GM19438 (cell line): ENCODE measurements around the gene MEA1.
A peak's percentile ranks its signal among the peaks of the same experiment; 100 is the strongest.
"Not testable (repeated sequence)": the region's sequence is repeated elsewhere in the genome, so short reads cannot be mapped to it uniquely, and the experiment has no call there.

Source experiments
- ATAC-seq: cut with Tn5 transposase; IDR thresholded peaks from one replicate; pipeline ENCODE4 v1.9.1; 2021; ENCODE audit warnings: low read depth; ENCODE audit not compliant: unreplicated experiment

Gene MEA1

GRCh38 chr6:43013843-43014433 lies at the start of gene MEA1, which contains the start of gene KLHDC3:
MEA1 (minus strand) TSS chr6:43013946; CDS start chr6:43013813, 133 bp downstream.
KLHDC3 (plus strand) TSS chr6:43014249; CDS start chr6:43017193, 2,944 bp downstream.
- peak; percentile 93 for ATAC-seq

GRCh38 chr6:43062818-43063217 lies 49.1 kb upstream of the MEA1 start:
- no peak for ATAC-seq

DNA sequence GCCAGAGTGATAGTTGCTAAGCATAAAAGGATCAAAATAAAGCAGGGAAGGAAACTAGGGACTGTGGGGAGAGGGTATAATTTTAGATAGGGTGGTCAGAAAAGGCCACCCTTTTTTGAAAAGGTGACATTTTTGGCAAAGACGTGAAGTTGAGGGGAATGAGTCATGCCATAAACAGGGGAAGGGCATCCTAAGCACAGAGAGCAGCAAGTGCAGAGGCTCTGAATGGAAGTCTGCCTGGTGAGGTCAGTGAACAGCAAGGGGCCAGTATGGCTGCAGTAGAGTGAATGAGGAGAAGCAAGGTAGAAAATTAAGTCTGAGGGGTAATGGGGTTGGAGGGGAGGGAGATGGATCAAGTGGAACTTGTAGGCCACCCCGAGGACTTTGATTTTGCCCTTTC lies 48.1 kb upstream of the MEA1 start:
- no peak for ATAC-seq

DNA sequence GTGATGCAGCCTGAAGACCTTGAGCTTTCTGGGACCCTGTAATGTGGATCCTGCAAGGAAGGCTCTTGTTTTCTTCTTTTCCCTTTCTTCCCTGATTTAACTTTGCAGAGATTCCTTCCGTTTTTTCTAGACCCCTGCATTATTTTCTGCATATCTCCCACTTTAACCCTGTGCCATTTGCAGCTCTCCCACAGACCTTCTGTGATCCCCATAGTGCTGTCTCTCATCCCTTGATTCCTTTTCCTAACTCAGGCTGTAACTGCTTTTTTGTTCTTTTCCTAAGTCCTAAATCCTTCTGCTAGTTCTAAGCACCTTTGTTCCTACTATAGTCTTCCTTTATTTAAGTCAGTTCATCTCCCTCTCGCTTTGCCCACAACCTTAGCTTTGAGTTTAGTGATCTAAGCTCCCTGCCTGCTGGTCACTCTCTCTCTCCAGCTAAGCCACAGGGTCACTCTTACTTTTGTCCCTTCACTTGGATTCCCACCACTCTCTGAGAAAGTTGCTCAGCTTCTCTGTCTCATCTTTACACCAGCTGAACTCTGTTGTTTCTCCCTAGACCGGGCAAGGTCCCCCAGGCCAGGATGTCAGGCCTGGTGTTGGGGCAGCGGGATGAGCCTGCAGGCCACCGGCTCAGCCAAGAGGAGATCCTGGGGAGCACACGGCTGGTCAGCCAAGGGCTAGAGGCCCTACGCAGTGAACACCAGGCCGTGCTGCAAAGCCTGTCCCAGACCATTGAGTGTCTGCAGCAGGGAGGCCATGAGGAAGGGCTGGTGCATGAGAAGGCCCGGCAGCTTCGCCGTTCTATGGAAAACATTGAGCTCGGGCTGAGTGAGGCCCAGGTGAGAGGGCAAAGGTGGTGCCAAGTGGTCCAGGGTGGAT lies 47.2 kb upstream of the MEA1 start:
- ATAC-seq: no peak

DNA sequence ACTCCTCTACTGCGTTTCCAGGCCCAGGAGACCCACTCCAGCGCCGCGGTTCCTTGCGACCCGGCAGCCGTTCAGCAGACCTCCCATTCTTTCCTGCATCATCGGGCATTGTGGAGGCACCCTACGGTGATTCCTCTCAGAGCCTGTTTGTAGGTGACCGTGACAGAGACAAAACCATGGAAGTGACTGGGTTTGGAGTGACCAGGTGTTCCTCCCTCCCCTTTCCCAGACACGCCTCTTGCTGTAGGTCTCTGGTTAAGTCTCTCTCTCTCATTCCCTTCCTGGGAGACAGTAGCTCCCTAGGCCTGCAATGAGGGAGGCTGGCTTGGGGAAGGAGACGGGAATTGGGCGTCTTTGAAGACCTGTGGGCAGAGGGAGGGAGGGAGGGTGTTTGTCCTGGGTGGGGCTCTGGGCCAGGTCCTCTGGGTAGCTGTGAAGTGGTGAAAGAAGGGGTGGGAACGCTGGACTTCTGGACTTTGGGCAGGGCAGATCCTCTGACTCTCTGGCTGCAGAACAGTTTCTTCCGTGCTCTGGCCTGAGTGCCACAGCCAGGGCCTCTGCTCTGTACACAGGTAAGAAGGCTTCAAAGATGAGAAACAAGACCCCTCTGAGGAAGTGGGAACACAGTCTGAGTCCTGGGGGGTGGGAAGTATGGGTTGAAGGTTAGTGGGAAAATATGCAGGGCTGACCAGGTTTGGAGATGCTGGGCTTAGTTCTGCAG lies 46.4 kb upstream of the MEA1 start:
- ATAC-seq: no peak

GRCh38 chr6:43059168-43060033 lies 45.7 kb upstream of the MEA1 start, which contains the start of the genes KLC4 and MRPL2:
KLC4 (plus strand) TSS chr6:43059631; CDS start chr6:43061336, 1,705 bp downstream.
MRPL2 (minus strand) TSS chr6:43059434; CDS start chr6:43059381, 53 bp downstream.
- ATAC-seq: peak; percentile 89

DNA sequence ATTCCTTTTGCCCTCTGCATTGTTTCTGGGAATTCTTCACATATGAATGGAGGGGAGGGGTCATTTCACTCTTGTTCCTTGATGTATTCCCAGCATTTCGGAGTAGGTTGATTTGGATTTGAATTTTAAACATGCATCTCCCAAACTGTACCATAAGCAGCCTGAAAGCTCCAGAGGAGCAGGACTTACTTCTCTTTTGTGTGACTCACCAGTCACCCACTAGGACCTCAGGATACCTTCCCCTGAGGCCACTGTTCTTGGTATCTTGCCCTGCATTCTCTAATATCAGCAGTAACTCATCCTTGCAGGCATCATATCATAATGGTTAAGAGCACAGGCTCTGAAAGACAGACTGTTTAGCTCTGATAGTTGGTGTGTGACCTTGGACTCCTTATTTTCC lies 44.8 kb upstream of the MEA1 start:
- no peak for ATAC-seq

DNA sequence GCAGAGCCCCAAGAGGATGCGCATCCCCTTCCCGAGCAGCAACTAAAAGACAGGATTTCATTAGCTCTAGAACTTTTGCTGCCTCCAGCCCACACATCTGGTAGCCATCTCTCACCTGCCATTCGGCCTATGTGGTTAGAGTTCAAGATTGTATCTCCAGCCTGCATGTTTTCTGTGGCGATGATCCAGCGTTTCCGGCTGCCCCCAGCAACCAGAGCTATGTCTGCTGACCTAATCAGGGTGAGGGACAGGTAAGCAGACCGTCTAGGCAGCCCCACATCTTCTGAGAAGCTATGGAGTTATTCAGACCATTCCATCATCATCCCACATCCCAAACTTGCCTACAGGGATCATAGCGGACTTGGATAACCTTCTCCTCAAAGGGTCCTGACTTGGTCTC lies 42.2 kb upstream of the MEA1 start:
- ATAC-seq: no peak

- no peak for ATAC-seq
These were observed 40.6 kb upstream of the MEA1 start for GRCh38 chr6:43054206-43054943.

DNA sequence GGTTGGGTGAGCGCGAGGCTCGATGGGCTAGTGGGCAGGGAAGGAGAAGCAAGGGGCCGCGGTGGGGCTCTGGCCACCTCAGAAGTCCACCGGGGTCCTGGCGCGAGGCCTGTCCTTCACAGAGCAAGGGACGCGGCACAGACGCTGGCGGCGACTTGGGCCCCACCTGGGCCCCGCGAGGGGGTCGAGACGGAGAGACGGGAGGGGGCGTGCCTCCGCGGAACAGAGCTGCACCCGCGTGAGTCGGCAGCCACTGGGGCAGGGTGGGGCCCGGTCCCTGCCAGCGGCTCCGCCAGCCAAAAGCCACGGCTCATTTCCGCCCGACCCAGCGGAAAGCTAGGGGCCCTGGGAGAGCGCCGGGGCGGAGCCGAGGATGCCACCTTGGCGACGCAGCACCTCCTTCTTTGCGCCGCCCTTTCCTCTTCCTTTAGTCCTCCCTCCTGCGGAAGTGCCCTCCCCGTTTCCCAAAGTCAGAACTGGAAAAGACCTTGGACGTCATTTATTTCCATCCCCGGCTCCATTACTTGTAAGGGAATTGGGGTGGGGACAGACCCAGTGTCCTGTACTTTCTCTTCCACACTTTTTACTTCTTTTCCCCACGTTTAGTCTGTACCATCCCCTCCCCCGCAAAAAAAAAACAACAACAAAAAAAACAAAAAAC lies 39.9 kb upstream of the MEA1 start, which contains the start of gene CUL7:
TSS of gene CUL7 (minus strand) at position 307 of the 661 bp plus-strand sequence. CDS start 1,063 bp downstream, outside the sequence.
- ATAC-seq: peak; percentile 87

DNA sequence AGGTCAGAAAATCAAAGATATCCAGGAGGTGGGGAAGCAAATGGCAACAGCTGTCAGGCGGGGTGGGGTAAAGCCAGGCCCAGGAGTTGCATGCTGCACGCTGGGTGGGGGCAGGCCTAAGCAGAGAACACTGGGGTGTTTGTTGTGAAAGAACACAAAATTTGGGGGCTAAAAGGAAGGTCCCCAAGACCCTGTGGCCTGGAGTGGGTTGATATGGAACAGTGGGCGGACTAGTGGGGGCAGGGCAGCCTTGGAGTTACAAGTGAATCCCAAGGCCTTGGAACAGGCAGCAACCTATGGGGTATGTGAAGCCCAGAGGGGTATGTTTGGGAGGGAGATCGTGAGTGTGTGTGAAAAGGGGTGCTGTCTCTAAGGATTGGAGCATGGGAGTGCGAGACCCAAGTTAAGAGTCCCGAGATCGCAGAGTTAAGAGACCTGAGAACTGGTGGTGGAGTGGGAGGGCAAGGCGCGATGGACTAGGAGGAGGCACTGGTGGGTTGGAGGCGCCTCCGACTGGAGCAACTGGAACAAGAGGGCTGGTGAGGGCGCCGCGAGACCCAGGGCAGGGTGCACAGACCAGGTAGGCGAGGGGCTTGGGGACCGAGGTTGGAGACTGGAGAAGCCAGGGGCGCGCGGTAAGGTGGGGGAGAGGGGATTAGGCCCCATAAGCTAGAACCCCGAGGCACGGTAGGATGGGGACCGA lies 39.2 kb upstream of the MEA1 start:
- peak; percentile 34 for ATAC-seq

DNA sequence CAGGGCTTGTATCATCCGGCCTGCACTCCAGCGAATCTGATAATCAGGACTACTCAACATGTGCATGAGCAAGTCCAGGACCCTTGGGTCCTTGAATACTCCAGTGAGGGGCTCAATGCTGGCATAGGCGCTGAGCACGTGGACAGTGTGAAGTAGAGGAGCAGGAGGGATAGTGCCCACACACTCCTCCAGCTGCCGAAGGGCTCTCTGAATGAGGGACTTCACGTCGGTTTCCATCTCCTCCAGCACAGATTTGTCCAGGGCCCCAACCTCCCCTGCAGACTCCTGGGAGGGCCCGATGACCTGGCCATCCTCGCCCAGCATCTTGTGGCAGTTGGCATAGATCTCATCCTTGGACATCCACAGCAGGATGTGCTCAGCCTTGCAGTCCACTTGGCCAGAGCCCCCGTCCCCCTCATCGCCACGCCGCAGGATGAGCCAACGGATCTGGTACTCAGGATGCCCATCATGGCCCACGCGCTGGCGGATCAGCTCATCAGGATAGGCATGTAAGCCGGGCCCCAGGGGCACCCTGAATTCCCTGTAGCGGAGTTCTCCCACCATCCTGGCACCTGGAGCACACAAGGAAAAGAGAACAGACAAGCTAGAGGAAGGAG lies 38.6 kb upstream of the MEA1 start:
- ATAC-seq: no peak

- ATAC-seq: no peak
These were observed 37.2 kb upstream of the MEA1 start for GRCh38 chr6:43050981-43051380.

DNA sequence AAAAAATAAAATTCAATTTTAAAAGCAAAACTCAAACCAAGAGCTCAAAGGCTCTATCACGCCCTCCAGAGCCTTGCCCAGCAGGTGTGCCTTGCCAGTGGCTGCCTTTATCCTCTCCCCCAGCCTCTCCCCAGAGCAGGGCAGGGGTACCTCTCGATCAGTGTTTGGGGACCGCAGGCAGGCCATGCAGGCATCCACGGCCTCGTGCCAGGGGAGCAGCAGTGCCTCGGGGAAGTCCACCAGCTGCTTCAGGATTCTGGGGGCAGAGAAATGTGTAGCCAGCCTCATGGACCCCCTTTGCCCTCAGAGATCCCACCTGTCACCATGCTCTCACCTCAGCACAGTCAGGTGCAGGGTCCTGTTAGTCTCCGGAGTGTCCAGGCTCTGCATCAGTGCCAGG lies 34.3 kb upstream of the MEA1 start:
- ATAC-seq: no peak

DNA sequence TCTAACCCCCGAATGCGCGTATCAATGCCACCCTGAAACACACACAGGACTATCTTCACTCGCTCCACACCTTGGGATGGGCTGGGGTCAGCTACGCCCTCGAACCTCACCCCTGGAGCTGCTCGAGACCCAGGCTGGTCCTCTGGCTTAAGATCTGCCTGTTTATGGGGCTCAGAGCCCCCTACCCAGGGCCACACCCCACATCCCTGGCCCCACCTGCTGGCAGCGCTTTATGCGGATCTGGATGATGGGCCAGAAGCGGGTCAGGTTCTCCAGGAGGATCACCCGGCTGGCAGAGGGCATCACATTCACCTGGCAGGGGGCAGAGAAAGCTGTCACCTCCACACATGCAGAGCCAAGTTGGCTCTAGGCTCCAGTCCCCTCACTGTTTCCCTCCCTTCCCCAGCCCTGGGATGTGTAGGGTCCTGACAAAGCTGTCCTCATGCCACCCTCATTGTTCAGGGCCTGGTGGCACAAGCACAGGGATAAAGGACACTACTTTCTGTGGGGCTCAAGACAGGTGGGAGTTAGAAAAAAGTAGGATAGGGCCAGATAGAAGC lies 31.7 kb upstream of the MEA1 start:
- no peak for ATAC-seq

DNA sequence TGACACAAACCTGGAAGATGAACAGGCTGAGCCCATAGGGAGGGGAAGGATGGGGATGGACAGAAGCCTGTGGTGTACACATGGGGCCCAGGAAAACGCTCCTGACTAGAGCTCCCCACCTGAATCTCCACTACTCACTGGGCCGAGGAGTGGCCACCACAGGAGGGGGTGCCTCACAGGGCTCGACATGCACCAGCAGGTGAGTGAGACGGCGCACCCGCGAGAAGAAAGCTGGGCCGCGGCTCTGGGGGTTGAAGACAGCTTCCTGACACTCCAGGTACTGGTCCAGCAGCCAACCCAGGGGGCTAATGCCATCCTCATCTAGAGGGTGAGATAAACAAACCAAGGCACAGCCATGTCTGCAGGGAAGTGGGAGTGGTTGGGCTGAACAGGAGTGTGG lies 29.6 kb upstream of the MEA1 start:
- no peak for ATAC-seq

DNA sequence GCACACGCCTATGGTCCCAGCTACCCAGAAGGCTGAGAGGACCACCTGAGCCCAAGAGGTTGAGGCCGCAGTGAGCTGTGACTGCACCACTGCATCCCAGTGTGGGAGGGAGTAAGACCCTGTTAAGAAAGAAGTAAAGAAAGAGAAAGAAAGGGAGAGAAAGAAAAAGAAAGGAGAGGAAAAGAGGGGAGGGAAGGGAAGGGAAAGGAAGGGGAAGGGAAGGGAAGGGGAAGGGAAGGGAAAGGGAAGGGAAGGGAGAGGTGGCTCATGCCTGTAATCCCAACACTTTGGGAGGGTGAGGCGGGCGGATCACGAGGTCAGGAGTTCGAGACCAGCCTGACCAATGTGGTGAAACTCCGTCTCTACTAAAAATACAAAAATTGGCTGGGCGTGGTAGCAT lies 27.7 kb upstream of the MEA1 start:
- not testable (repeated sequence) for ATAC-seq
